ENCODE data around the gene IL1RAPL2. TPM values are rescaled to one million over a fixed set of nuclear protein-coding genes. Genes with fewer than 3 reads are reported as not detected.

IL1RAPL2 gene
- total and polyA plus RNA-seq, 5 donors from 2014 or later: not detected

GRCh38 chrX:105464618-105465017 is 898.6 kb downstream of the IL1RAPL2 start:
- no peak for ATAC-seq (ENCODE audit: low read depth in 2 of 2)
- Histone ChIP-seq H3K9me3 (ENCODE audit: control insufficient read depth in 2 of 2, low read length in 2 of 2) (no peaks in the 10 kb centered on the region), H3K4me1 (ENCODE audit: control insufficient read depth, insufficient read depth, low read length, poor library complexity, severe bottlenecking) (no peaks in the 10 kb centered on the region), H3K4me3 (ENCODE audit: low read depth, low read length) (no peak overlapping the region), H3K36me3 (ENCODE audit: control insufficient read depth, insufficient read depth, low read length) (no peaks in the 10 kb centered on the region), H3K27ac (ENCODE audit: insufficient read depth, low read length, poor library complexity, severe bottlenecking) (no peak overlapping the region), H3K27me3 (ENCODE audit: control insufficient read depth, insufficient read depth, low read length) (no peaks in the 10 kb centered on the region)
- Mint-ChIP-seq H3K4me3 (no peak overlapping the region), H3K9me3 (peaks cover 0 to 4% (median 0%) of the 10 kb centered on the region in 7 donors), H3K4me1 (no peaks in the 10 kb centered on the region), H3K36me3 (no peaks in the 10 kb centered on the region), H3K27ac (no peak overlapping the region), H3K27me3 (no peaks in the 10 kb centered on the region)
- DNase-seq: no peak

- Histone ChIP-seq H3K27me3 (ENCODE audit: control insufficient read depth, insufficient read depth, low read length) (no peaks in the 10 kb centered on the region), H3K4me3 (ENCODE audit: low read depth, low read length) (no peak overlapping the region), H3K27ac (ENCODE audit: insufficient read depth, low read length, poor library complexity, severe bottlenecking) (no peak overlapping the region), H3K9me3 (ENCODE audit: control insufficient read depth in 2 of 2, low read length in 2 of 2) (no peaks in the 10 kb centered on the region), H3K4me1 (ENCODE audit: control insufficient read depth, insufficient read depth, low read length, poor library complexity, severe bottlenecking) (no peaks in the 10 kb centered on the region), H3K36me3 (ENCODE audit: control insufficient read depth, insufficient read depth, low read length) (no peaks in the 10 kb centered on the region)
- Mint-ChIP-seq H3K27me3 (no peaks in the 10 kb centered on the region), H3K9me3 (peaks cover 0 to 4% (median 0%) of the 10 kb centered on the region in 7 donors), H3K27ac (no peak overlapping the region), H3K4me1 (no peaks in the 10 kb centered on the region), H3K36me3 (no peaks in the 10 kb centered on the region), H3K4me3 (no peak overlapping the region)
- DNase-seq (no peak), ATAC-seq (ENCODE audit: low read depth in 2 of 2) (no peak)
Measured at GRCh38 chrX:105468741-105469140, 902.7 kb downstream of the IL1RAPL2 start.

GRCh38 chrX:105471597-105471996 is 905.6 kb downstream of the IL1RAPL2 start:
- Mint-ChIP-seq H3K27me3 (no peaks in the 10 kb centered on the region), H3K36me3 (no peaks in the 10 kb centered on the region), H3K4me1 (no peaks in the 10 kb centered on the region), H3K27ac (no peak overlapping the region), H3K9me3 (peaks cover 0 to 8% (median 0%) of the 10 kb centered on the region in 7 donors), H3K4me3 (no peak overlapping the region)
- Histone ChIP-seq H3K9me3 (ENCODE audit: control insufficient read depth in 2 of 2, low read length in 2 of 2) (no peaks in the 10 kb centered on the region), H3K27ac (ENCODE audit: insufficient read depth, low read length, poor library complexity, severe bottlenecking) (no peak overlapping the region), H3K36me3 (ENCODE audit: control insufficient read depth, insufficient read depth, low read length) (no peaks in the 10 kb centered on the region), H3K27me3 (ENCODE audit: control insufficient read depth, insufficient read depth, low read length) (no peaks in the 10 kb centered on the region), H3K4me1 (ENCODE audit: control insufficient read depth, insufficient read depth, low read length, poor library complexity, severe bottlenecking) (no peaks in the 10 kb centered on the region), H3K4me3 (ENCODE audit: low read depth, low read length) (no peak overlapping the region)
- DNase-seq: no peak
- ATAC-seq (ENCODE audit: low read depth in 2 of 2): no peak

- H3K27ac Mint-ChIP-seq: no peak overlapping the region
- H3K36me3 Mint-ChIP-seq: no peaks in the 10 kb centered on the region
- no peaks in the 10 kb centered on the region for H3K4me1 Mint-ChIP-seq
- Histone ChIP-seq H3K9me3 (ENCODE audit: control insufficient read depth in 2 of 2, low read length in 2 of 2) (no peaks in the 10 kb centered on the region), H3K4me1 (ENCODE audit: control insufficient read depth, insufficient read depth, low read length, poor library complexity, severe bottlenecking) (no peaks in the 10 kb centered on the region), H3K4me3 (ENCODE audit: low read depth, low read length) (no peak overlapping the region), H3K27ac (ENCODE audit: insufficient read depth, low read length, poor library complexity, severe bottlenecking) (no peak overlapping the region), H3K36me3 (ENCODE audit: control insufficient read depth, insufficient read depth, low read length) (no peaks in the 10 kb centered on the region), H3K27me3 (ENCODE audit: control insufficient read depth, insufficient read depth, low read length) (no peaks in the 10 kb centered on the region)
- H3K9me3 Mint-ChIP-seq: peaks cover 0 to 10% (median 0%) of the 10 kb centered on the region in 7 donors
- ATAC-seq (ENCODE audit: low read depth in 2 of 2): no peak
- no peaks in the 10 kb centered on the region for H3K27me3 Mint-ChIP-seq
- no peak overlapping the region for H3K4me3 Mint-ChIP-seq
- no peak for DNase-seq
Measured at GRCh38 chrX:105475801-105476200, 909.8 kb downstream of the IL1RAPL2 start.

- no peaks in the 10 kb centered on the region for H3K27me3 Mint-ChIP-seq
- no peak overlapping the region for H3K4me3 Mint-ChIP-seq
- Histone ChIP-seq H3K9me3 (ENCODE audit: control insufficient read depth in 2 of 2, low read length in 2 of 2) (no peaks in the 10 kb centered on the region), H3K27ac (ENCODE audit: insufficient read depth, low read length, poor library complexity, severe bottlenecking) (no peak overlapping the region), H3K4me1 (ENCODE audit: control insufficient read depth, insufficient read depth, low read length, poor library complexity, severe bottlenecking) (no peaks in the 10 kb centered on the region), H3K36me3 (ENCODE audit: control insufficient read depth, insufficient read depth, low read length) (no peaks in the 10 kb centered on the region), H3K27me3 (ENCODE audit: control insufficient read depth, insufficient read depth, low read length) (no peaks in the 10 kb centered on the region), H3K4me3 (ENCODE audit: low read depth, low read length) (no peak overlapping the region)
- H3K36me3 Mint-ChIP-seq: no peaks in the 10 kb centered on the region
- H3K9me3 Mint-ChIP-seq: peaks cover 0 to 8% (median 0%) of the 10 kb centered on the region in 7 donors
- no peak overlapping the region for H3K27ac Mint-ChIP-seq
- DNase-seq (no peak), ATAC-seq (ENCODE audit: low read depth in 2 of 2) (no peak)
- H3K4me1 Mint-ChIP-seq: no peaks in the 10 kb centered on the region
Measured at GRCh38 chrX:105477351-105477750, 911.4 kb downstream of the IL1RAPL2 start.

GRCh38 chrX:105480646-105481310 is 914.8 kb downstream of the IL1RAPL2 start:
- H3K4me1 ChIP-seq (ENCODE audit: control insufficient read depth, insufficient read depth, low read length, poor library complexity, severe bottlenecking): no peaks in the 10 kb centered on the region
- no peaks in the 10 kb centered on the region for H3K9me3 ChIP-seq (ENCODE audit: control insufficient read depth in 2 of 2, low read length in 2 of 2)
- H3K27ac ChIP-seq (ENCODE audit: insufficient read depth, low read length, poor library complexity, severe bottlenecking): no peak overlapping the region
- DNase-seq: no peak
- H3K36me3 ChIP-seq (ENCODE audit: control insufficient read depth, insufficient read depth, low read length): no peaks in the 10 kb centered on the region
- no peak overlapping the region for H3K27ac Mint-ChIP-seq
- H3K27me3 ChIP-seq (ENCODE audit: control insufficient read depth, insufficient read depth, low read length): no peaks in the 10 kb centered on the region
- H3K36me3 Mint-ChIP-seq: no peaks in the 10 kb centered on the region
- H3K4me3 ChIP-seq (ENCODE audit: low read depth, low read length): no peak overlapping the region
- H3K9me3 Mint-ChIP-seq: peaks cover 2 to 7% (median 4%) of the 10 kb centered on the region in 7 donors
- H3K4me1 Mint-ChIP-seq: no peaks in the 10 kb centered on the region
- no peak for ATAC-seq (ENCODE audit: low read depth in 2 of 2)
- no peak overlapping the region for H3K4me3 Mint-ChIP-seq
- H3K27me3 Mint-ChIP-seq: no peaks in the 10 kb centered on the region

- Mint-ChIP-seq H3K4me3 (no peak overlapping the region), H3K36me3 (no peaks in the 10 kb centered on the region), H3K27ac (peak overlapping the region in 1 of 3 donors; percentile 80), H3K9me3 (peaks cover 2 to 7% (median 4%) of the 10 kb centered on the region in 7 donors), H3K27me3 (no peaks in the 10 kb centered on the region), H3K4me1 (no peaks in the 10 kb centered on the region)
- Histone ChIP-seq H3K27me3 (ENCODE audit: control insufficient read depth, insufficient read depth, low read length) (no peaks in the 10 kb centered on the region), H3K4me3 (ENCODE audit: low read depth, low read length) (no peak overlapping the region), H3K9me3 (ENCODE audit: control insufficient read depth in 2 of 2, low read length in 2 of 2) (no peaks in the 10 kb centered on the region), H3K36me3 (ENCODE audit: control insufficient read depth, insufficient read depth, low read length) (no peaks in the 10 kb centered on the region), H3K4me1 (ENCODE audit: control insufficient read depth, insufficient read depth, low read length, poor library complexity, severe bottlenecking) (no peaks in the 10 kb centered on the region), H3K27ac (ENCODE audit: insufficient read depth, low read length, poor library complexity, severe bottlenecking) (no peak overlapping the region)
- ATAC-seq (ENCODE audit: low read depth in 2 of 2): no peak
- DNase-seq: no peak
Measured at GRCh38 chrX:105483011-105483410, 917.0 kb downstream of the IL1RAPL2 start.

GRCh38 chrX:105488716-105489115 is 922.7 kb downstream of the IL1RAPL2 start:
- Histone ChIP-seq H3K4me1 (ENCODE audit: control insufficient read depth, insufficient read depth, low read length, poor library complexity, severe bottlenecking) (no peaks in the 10 kb centered on the region), H3K9me3 (ENCODE audit: control insufficient read depth in 2 of 2, low read length in 2 of 2) (no peaks in the 10 kb centered on the region), H3K27me3 (ENCODE audit: control insufficient read depth, insufficient read depth, low read length) (no peaks in the 10 kb centered on the region), H3K4me3 (ENCODE audit: low read depth, low read length) (no peak overlapping the region), H3K27ac (ENCODE audit: insufficient read depth, low read length, poor library complexity, severe bottlenecking) (no peak overlapping the region), H3K36me3 (ENCODE audit: control insufficient read depth, insufficient read depth, low read length) (no peaks in the 10 kb centered on the region)
- Mint-ChIP-seq H3K4me1 (no peaks in the 10 kb centered on the region), H3K9me3 (peaks cover 0 to 4% (median 0%) of the 10 kb centered on the region in 7 donors), H3K27ac (no peak overlapping the region), H3K36me3 (no peaks in the 10 kb centered on the region), H3K27me3 (no peaks in the 10 kb centered on the region), H3K4me3 (no peak overlapping the region)
- DNase-seq: no peak
- no peak for ATAC-seq (ENCODE audit: low read depth in 2 of 2)

Data from CD4-positive, CD25-positive, alpha-beta regulatory T cell (primary cell).